Neural cell (in vitro differentiated cells): Measurements from ENCODE around the gene APMAP. TPM values are rescaled to one million over a fixed set of nuclear protein-coding genes. Genes with fewer than 3 reads are reported as not detected.

Experiments used
- H2AFZ ChIP-seq: fragments of 200-600, 300-800 bp; sonication (generic), shearing (Covaris generic); 2 replicates; pipeline ENCODE4 v1.6.0; 2014; ENCODE audit warnings: low read depth, mild to moderate bottlenecking, antibody characterized with exemption, low read length, moderate library complexity
- H3F3A ChIP-seq: fragments of 200-600 bp; shearing (Covaris generic); 2 replicates; pipeline ENCODE4 v1.6.1; 2016; ENCODE audit warnings: mild to moderate bottlenecking, moderate library complexity, mixed read lengths, antibody characterized with exemption, low read length; ENCODE audit not compliant: insufficient read depth, poor library complexity, severe bottlenecking
- H3K27ac ChIP-seq: fragments of 200-600, 300-800 bp; sonication (generic), shearing (Covaris generic); 2 replicates; pipeline ENCODE4 v1.5.1; 2014; ENCODE audit warnings: mild to moderate bottlenecking, low read length, moderate library complexity
- H3K27me3 ChIP-seq: fragments of 300-800, 200-600 bp; sonication (generic), shearing (Covaris generic); 2 replicates; pipeline ENCODE4 v1.6.0; 2014; ENCODE audit warnings: mild to moderate bottlenecking, low read depth, low read length, moderate library complexity; ENCODE audit not compliant: insufficient read depth
- H3K36me3 ChIP-seq: fragments of 300-800, 200-600 bp; sonication (generic), shearing (Covaris generic); 2 replicates; pipeline ENCODE4 v1.5.1; 2014; ENCODE audit warnings: mild to moderate bottlenecking, antibody characterized with exemption, low read length, moderate library complexity; ENCODE audit not compliant: insufficient read depth
- H3K4me2 ChIP-seq: fragments of 300-800, 200-600 bp; sonication (generic), shearing (Covaris generic); 2 replicates; pipeline ENCODE4 v1.6.0; 2014; ENCODE audit warnings: mild to moderate bottlenecking, low read length
- H3K4me3 ChIP-seq: fragments of 300-800, 200-600 bp; sonication (generic), shearing (Covaris generic); 2 replicates; pipeline ENCODE4 v1.5.1; 2014; ENCODE audit warnings: mild to moderate bottlenecking, low read length, moderate library complexity
- H3K79me2 ChIP-seq: fragments of 200-600 bp; shearing (Covaris generic); replicated peaks from 2 replicates; pipeline ENCODE4 v1.6.0; 2014; ENCODE audit warnings: mild to moderate bottlenecking, low read length, moderate library complexity; ENCODE audit not compliant: insufficient read depth
- H3K9ac ChIP-seq: fragments of 300-800, 200-600 bp; sonication (generic), shearing (Covaris generic); 2 replicates; pipeline ENCODE4 v1.6.1; 2016; ENCODE audit warnings: mild to moderate bottlenecking, low read length, mixed read lengths
- H3K9me2 ChIP-seq: fragments of 200-600 bp; shearing (Covaris generic); 2 replicates; pipeline ENCODE4 v1.6.1; 2016; ENCODE audit warnings: mild to moderate bottlenecking, low read length, mixed read lengths; ENCODE audit not compliant: insufficient read depth
- H3K9me3 ChIP-seq: fragments of 200-600, 300-800 bp; sonication (generic), shearing (Covaris generic); 2 replicates; pipeline ENCODE4 v1.6.1; 2016; ENCODE audit warnings: mild to moderate bottlenecking, mixed run types, low read length, moderate library complexity, mixed read lengths
- H4K20me1 ChIP-seq: fragments of 200-600 bp; shearing (Covaris generic); 2 replicates; pipeline ENCODE4 v1.6.1; 2016; ENCODE audit warnings: mild to moderate bottlenecking, mixed run types; ENCODE audit not compliant: insufficient read depth
- CTCF ChIP-seq: fragments of 450-650 bp; IDR thresholded peaks from 2 replicates; pipeline ENCODE4 v1.5.1; 2014; ENCODE audit warnings: antibody characterized with exemption, mild to moderate bottlenecking, moderate library complexity; ENCODE audit not compliant: poor library complexity, severe bottlenecking
- EP300 ChIP-seq: fragments of 450-650 bp; conservative IDR thresholded peaks from 2 replicates; pipeline ENCODE4 v1.6.1; 2014; ENCODE audit warnings: antibody characterized with exemption, mild to moderate bottlenecking, moderate library complexity; ENCODE audit not compliant: poor library complexity, severe bottlenecking
- EZH2 ChIP-seq: fragments of 200-600, 300-800 bp; shearing (Covaris generic), sonication (generic); IDR thresholded peaks from 2 replicates; pipeline ENCODE4 v1.6.1; 2014; ENCODE audit warnings: antibody characterized with exemption, low read length, borderline replicate concordance, mild to moderate bottlenecking; ENCODE audit not compliant: insufficient read depth, poor library complexity, severe bottlenecking
- MXI1 ChIP-seq: fragments of 450-650 bp; conservative IDR thresholded peaks from 2 replicates; pipeline ENCODE4 v1.6.1; 2014; ENCODE audit warnings: antibody characterized with exemption, mild to moderate bottlenecking; ENCODE audit not compliant: poor library complexity, severe bottlenecking
- POLR2AphosphoS5 ChIP-seq: IDR thresholded peaks from 2 replicates; pipeline ENCODE4 v1.6.1; 2012
- RAD21 ChIP-seq: fragments of 450-650 bp; conservative IDR thresholded peaks from 2 replicates; pipeline ENCODE4 v1.6.1; 2014; ENCODE audit warnings: antibody characterized with exemption, mild to moderate bottlenecking, moderate library complexity
- REST ChIP-seq: IDR thresholded peaks from 2 replicates; pipeline ENCODE4 v1.6.1; 2012; ENCODE audit warnings: borderline replicate concordance
- SMC3 ChIP-seq: fragments of 450-650 bp; conservative IDR thresholded peaks from 2 replicates; pipeline ENCODE4 v1.6.1; 2014; ENCODE audit warnings: antibody characterized with exemption, mild to moderate bottlenecking, moderate library complexity; ENCODE audit not compliant: poor library complexity
- TAF1 ChIP-seq: IDR thresholded peaks from 2 replicates; pipeline ENCODE4 v1.6.1; 2012; ENCODE audit warnings: low read depth
- polyA plus RNA-seq: library from polyadenylated mRNA; depleted of rRNA; stranded (reverse); fragments of >200 nt; gene quantifications from 2 replicates; pipeline ENCODE4 v1.2.3, GENCODE V29; 2014

The APMAP gene
- polyA plus RNA-seq, 1 donor from 2014 or later = 140 TPM

- Histone ChIP-seq H3K36me3 (peaks cover 18% of the 10 kb centered on the region), H2AFZ (no peak overlapping the region), H3K4me3 (no peak overlapping the region)
Measured at GRCh38 chr20:24962510-24962909, 30.0 kb downstream of the APMAP start.

GRCh38 chr20:24962182-24962492 lies 30.4 kb downstream of the APMAP start:
- H3K4me2 ChIP-seq = no peak overlapping the region
- peaks cover 18% of the 10 kb centered on the region for H3K36me3 ChIP-seq
- H2AFZ ChIP-seq = no peak overlapping the region
- H3K4me3 ChIP-seq = no peak overlapping the region
- no peak overlapping the region for H3K9ac ChIP-seq
- no peaks in the 10 kb centered on the region for H3F3A ChIP-seq
- H3K27ac ChIP-seq = no peak overlapping the region
- H4K20me1 ChIP-seq = no peaks in the 10 kb centered on the region
- no peaks in the 10 kb centered on the region for H3K27me3 ChIP-seq
- TF ChIP-seq EZH2 = no peak
- TF ChIP-seq SMC3 = no peak
- H3K9me2 ChIP-seq = no peaks in the 10 kb centered on the region
- H3K9me3 ChIP-seq = no peaks in the 10 kb centered on the region
- H3K79me2 ChIP-seq = no peaks in the 10 kb centered on the region

More at GRCh38 chr20:24962510-24962909, 30.0 kb downstream of the APMAP start:
- no peak overlapping the region for H3K4me2 ChIP-seq
- no peak overlapping the region for H3K9ac ChIP-seq
- H4K20me1 ChIP-seq = no peaks in the 10 kb centered on the region
- H3K27me3 ChIP-seq = no peaks in the 10 kb centered on the region
- no peaks in the 10 kb centered on the region for H3K9me3 ChIP-seq
- H3K79me2 ChIP-seq = no peaks in the 10 kb centered on the region
- no peak for TF ChIP-seq MXI1
- TF ChIP-seq SMC3 = no peak
- TF ChIP-seq REST = no peak
- no peak for TF ChIP-seq POLR2AphosphoS5
- TF ChIP-seq RAD21 = no peak
- TF ChIP-seq EZH2 = no peak
- no peak for TF ChIP-seq CTCF
- no peak for TF ChIP-seq EP300
- TF ChIP-seq TAF1 = no peak
- no peaks in the 10 kb centered on the region for H3K9me2 ChIP-seq
- no peaks in the 10 kb centered on the region for H3F3A ChIP-seq
- no peak overlapping the region for H3K27ac ChIP-seq
